Activated CD8-positive, alpha-beta memory T cell treated with anti-CD3 and anti-CD28 coated beads, Interleukin-2, amount 50 U/mL, for 24 hours (primary cell): ENCODE measurements around the gene SORCS2.

Experiments
- DNase-seq: peaks from one replicate; pipeline ENCODE4 v3.0.0-alpha.2; 2020; ENCODE audit errors: extremely low read depth

The SORCS2 gene

GRCh38 chr4:7374571-7374970, 182.2 kb downstream of the SORCS2 start:
- DNase-seq, result no peak

GRCh38 chr4:7375427-7375826, 183.1 kb downstream of the SORCS2 start:
- no peak for DNase-seq

- DNase-seq, result no peak
Measured at GRCh38 chr4:7377223-7377865, 185.0 kb downstream of the SORCS2 start.

- no peak for DNase-seq
Measured at GRCh38 chr4:7379186-7379585, 186.8 kb downstream of the SORCS2 start.

- DNase-seq, result no peak
Measured at GRCh38 chr4:7379719-7380118, 187.4 kb downstream of the SORCS2 start.

GRCh38 chr4:7381221-7381889, 189.0 kb downstream of the SORCS2 start:
- DNase-seq, result no peak

GRCh38 chr4:7381890-7382633, 189.7 kb downstream of the SORCS2 start:
- DNase-seq, result no peak

- no peak for DNase-seq
Measured at GRCh38 chr4:7382634-7383014, 190.3 kb downstream of the SORCS2 start.

- DNase-seq, result no peak
Measured at GRCh38 chr4:7383266-7383665, 190.9 kb downstream of the SORCS2 start.

- DNase-seq, result no peak
Measured at GRCh38 chr4:7384003-7384928, 191.9 kb downstream of the SORCS2 start.

GRCh38 chr4:7384929-7385890, 192.9 kb downstream of the SORCS2 start:
- no peak for DNase-seq

- no peak for DNase-seq
Measured at GRCh38 chr4:7387925-7388324, 195.6 kb downstream of the SORCS2 start.

GRCh38 chr4:7388627-7389026, 196.3 kb downstream of the SORCS2 start:
- DNase-seq, result no peak

- no peak for DNase-seq
Measured at GRCh38 chr4:7389101-7389701, 196.9 kb downstream of the SORCS2 start.

GRCh38 chr4:7389719-7390118, 197.4 kb downstream of the SORCS2 start:
- no peak for DNase-seq

- no peak for DNase-seq
Measured at GRCh38 chr4:7390336-7390735, 198.0 kb downstream of the SORCS2 start.

GRCh38 chr4:7390906-7391636, 198.7 kb downstream of the SORCS2 start:
- no peak for DNase-seq

- DNase-seq, result no peak
Measured at GRCh38 chr4:7391637-7392437, 199.5 kb downstream of the SORCS2 start.
